Endothelial cell (in vitro differentiated cells): ENCODE results near the gene SUGP2. TPM values are rescaled to one million over a fixed set of nuclear protein-coding genes. Genes with fewer than 3 reads are reported as not detected.
A peak's percentile ranks its signal among the peaks of the same experiment; 100 is the strongest.
"Not testable (repeated sequence)": the region's sequence is repeated elsewhere in the genome, so short reads cannot be mapped to it uniquely, and the experiment has no call there.

ENCODE experiments used
- DNase-seq: peaks from one replicate; pipeline ENCODE4 v3.0.0; 2021; ENCODE audit warnings: low spot score
- H3K27ac Mint-ChIP-seq: one replicate; pipeline ENCODE4 v1.8.0; 2021; ENCODE audit warnings: mixed read lengths, inconsistent platforms; ENCODE audit not compliant: unreplicated experiment
- H3K27me3 Mint-ChIP-seq: one replicate; pipeline ENCODE4 v1.8.0; 2021; ENCODE audit warnings: mild to moderate bottlenecking, moderate library complexity, mixed read lengths, inconsistent platforms; ENCODE audit not compliant: unreplicated experiment
- H3K36me3 Mint-ChIP-seq: one replicate; pipeline ENCODE4 v1.8.0; 2021; ENCODE audit warnings: mild to moderate bottlenecking, low read depth, mixed read lengths, inconsistent platforms; ENCODE audit not compliant: unreplicated experiment
- H3K4me1 Mint-ChIP-seq: one replicate; pipeline ENCODE4 v1.8.0; 2021; ENCODE audit warnings: mild to moderate bottlenecking, mixed read lengths, inconsistent platforms; ENCODE audit not compliant: unreplicated experiment
- H3K4me3 Mint-ChIP-seq: one replicate; pipeline ENCODE4 v1.8.0; 2021; ENCODE audit warnings: mild to moderate bottlenecking, mixed read lengths, inconsistent platforms; ENCODE audit not compliant: unreplicated experiment
- H3K9me3 Mint-ChIP-seq: one replicate; pipeline ENCODE4 v1.8.0; 2021; ENCODE audit warnings: mixed read lengths, inconsistent platforms; ENCODE audit not compliant: unreplicated experiment
- total RNA-seq: library from RNA; stranded (reverse); fragmentation: NEBNext Ultra II Directional; extraction: Animal tissue kit (Norgen Biotek cat#: 25700); gene quantifications from one replicate; pipeline ENCODE4 v1.2.1, GENCODE V29; 2021; ENCODE audit not compliant: unreplicated experiment
- TF ChIP-seq, protein P1 (sequence below): fragments of 200-600 bp; sonication (generic); IDR thresholded peaks from one replicate; pipeline ENCODE4 v1.5.0; 2021; ENCODE audit warnings: antibody characterized with exemption; ENCODE audit not compliant: unreplicated experiment

Gene SUGP2
- total RNA-seq, 1 donor from 2014 or later: 109 TPM

DNA sequence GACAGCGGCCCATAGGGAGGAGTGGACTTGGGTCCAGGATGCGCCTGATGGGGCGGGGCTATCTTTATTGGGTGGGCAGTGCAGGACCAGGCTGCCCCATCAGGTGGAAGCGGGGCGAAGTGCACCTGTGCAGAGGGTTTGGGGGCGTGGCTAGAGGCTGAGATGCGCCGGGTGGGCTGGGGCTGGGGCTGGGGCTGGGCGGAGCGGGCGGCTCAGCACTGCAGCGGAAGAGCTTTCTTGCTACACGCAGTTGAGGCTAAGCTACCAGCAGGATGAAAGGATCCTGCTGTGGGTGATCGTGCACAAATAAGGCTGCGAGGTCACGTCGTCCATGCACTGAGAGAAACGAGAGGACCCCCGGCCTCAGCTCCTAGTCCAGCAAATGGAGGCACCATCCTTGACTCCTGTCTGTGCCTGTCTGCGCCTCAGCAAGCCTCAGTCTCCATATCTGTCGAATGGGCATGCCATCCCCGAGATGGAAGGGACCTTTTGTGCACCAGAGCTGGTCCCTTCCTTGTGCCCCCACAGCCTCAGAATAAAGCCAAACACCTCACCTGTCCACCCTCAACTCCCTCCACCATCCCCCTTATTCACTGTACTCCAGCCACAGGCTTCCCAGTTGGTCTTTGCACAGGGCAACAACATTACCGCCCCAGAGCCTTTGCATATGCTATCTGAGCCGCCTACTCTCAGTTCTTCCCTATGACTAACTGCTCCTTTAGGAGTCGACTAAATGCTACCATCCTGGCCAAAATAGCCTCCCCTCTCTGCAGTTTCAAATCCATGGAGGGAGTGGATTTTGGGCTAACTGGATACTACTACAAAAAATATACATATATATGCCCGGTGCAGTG lies 71.3 kb downstream of the SUGP2 start:
- Mint-ChIP-seq H3K36me3 (no peaks in the 10 kb centered on the region), H3K27ac (no peak overlapping the region), H3K9me3 (no peaks in the 10 kb centered on the region), H3K4me3 (peak overlapping the region; percentile 44), H3K4me1 (peaks cover 2% of the 10 kb centered on the region), H3K27me3 (peaks cover 2% of the 10 kb centered on the region)
- TF ChIP-seq, protein P1, sequence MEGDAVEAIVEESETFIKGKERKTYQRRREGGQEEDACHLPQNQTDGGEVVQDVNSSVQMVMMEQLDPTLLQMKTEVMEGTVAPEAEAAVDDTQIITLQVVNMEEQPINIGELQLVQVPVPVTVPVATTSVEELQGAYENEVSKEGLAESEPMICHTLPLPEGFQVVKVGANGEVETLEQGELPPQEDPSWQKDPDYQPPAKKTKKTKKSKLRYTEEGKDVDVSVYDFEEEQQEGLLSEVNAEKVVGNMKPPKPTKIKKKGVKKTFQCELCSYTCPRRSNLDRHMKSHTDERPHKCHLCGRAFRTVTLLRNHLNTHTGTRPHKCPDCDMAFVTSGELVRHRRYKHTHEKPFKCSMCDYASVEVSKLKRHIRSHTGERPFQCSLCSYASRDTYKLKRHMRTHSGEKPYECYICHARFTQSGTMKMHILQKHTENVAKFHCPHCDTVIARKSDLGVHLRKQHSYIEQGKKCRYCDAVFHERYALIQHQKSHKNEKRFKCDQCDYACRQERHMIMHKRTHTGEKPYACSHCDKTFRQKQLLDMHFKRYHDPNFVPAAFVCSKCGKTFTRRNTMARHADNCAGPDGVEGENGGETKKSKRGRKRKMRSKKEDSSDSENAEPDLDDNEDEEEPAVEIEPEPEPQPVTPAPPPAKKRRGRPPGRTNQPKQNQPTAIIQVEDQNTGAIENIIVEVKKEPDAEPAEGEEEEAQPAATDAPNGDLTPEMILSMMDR: no peak
- DNase-seq: no peak

DNA sequence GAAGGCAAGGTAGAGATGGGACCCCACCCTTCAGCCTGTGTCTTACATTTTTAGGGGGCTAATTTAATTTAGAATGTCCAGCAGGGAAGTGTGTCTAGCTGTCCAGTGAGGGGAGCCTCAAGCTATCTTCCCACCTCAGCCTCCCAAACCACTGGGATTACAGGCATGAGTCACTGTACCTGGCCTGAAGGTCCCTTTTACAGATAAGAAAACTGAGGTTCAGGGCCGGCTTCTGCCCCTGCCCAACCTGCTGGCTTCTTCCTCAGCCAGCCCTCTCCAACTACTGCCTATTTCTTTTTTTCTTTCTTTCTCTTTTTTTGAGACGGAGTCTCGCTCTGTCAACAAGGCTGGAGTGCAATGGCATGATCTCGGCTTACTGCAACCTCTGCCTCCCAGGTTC lies 72.9 kb downstream of the SUGP2 start:
- Mint-ChIP-seq H3K27me3 (no peaks in the 10 kb centered on the region), H3K4me3 (no peak overlapping the region), H3K9me3 (no peaks in the 10 kb centered on the region), H3K27ac (no peak overlapping the region), H3K36me3 (no peaks in the 10 kb centered on the region), H3K4me1 (no peaks in the 10 kb centered on the region)
- TF ChIP-seq, protein P1: no peak
- no peak for DNase-seq

DNA sequence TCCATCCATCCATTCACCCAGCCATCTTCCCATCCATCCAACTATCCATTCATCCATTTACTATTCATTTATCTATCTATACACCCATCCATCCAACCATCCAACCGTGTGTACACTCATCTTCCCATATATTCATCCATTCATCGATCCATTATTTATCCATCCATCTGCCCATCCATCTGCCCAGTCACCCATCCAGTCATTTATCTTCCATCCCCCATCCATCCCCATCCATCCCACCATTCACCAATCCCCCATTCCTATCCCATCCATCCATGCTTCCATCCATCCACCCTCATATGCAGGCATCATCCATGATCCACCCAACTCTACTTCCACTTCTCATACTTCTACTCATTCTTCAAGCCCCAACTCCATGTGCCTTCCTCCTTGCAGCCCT lies 78.3 kb downstream of the SUGP2 start:
- Mint-ChIP-seq H3K27me3 (peaks cover 3% of the 10 kb centered on the region), H3K4me1 (peaks cover 3% of the 10 kb centered on the region), H3K36me3 (no peaks in the 10 kb centered on the region), H3K9me3 (no peaks in the 10 kb centered on the region), H3K4me3 (peak overlapping the region; percentile 4), H3K27ac (no peak overlapping the region)
- DNase-seq: no peak
- TF ChIP-seq, protein P1: no peak

DNA sequence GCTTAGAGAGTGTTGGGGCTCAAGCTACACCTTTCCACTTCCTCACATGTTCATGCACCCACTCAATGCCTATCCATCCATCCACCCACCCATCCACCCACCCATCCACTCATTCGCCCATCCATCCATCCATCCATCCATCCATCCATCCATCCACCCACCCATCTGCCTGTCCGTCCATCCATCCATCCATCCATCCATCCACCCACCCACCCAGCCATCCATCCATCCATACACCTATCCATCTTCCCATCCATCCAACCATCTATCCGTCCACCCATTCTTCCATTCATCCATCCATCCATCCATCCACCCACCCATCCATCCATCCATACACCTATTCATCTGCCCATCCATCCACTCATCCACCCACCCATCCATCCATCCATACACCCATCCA lies 79.2 kb downstream of the SUGP2 start:
- no peaks in the 10 kb centered on the region for H3K9me3 Mint-ChIP-seq
- H3K4me3 Mint-ChIP-seq: no peak overlapping the region
- peaks cover 3% of the 10 kb centered on the region for H3K4me1 Mint-ChIP-seq
- H3K27me3 Mint-ChIP-seq: peaks cover 3% of the 10 kb centered on the region
- TF ChIP-seq, protein P1: no peak
- H3K27ac Mint-ChIP-seq: no peak overlapping the region
- H3K36me3 Mint-ChIP-seq: no peaks in the 10 kb centered on the region
- DNase-seq: no peak

DNA sequence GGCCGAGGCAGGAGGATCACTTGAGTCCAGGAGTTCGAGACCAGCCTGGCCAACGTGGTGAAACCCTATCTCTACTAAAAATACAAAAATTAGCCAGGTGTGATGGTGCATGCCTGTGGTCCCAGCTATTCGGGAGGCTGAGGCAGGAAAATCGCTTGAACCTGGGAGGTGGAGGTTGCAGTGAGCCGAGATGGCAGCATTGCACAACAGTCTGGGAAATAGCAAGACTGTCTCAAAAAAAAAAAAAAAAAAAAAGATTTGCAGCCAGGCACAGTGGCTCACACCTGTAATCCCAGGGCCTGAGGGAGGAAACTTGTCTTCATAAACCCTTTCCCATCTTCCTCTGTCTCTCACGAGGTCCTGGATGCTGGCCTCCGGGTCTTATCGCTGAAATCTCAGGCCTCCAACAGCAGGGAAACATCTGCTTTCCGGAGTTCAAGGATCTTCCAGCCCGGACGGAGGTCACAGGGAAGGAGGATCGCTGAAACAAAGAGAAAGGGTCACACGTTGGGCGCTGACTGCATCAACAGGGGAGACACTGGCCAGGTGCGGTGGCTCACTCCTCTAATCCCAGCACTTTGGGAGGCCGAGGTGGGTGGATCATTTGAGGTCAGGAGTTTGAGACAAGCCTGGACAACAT lies 80.8 kb downstream of the SUGP2 start:
- not testable (repeated sequence) for H3K4me1 Mint-ChIP-seq, H3K27me3 Mint-ChIP-seq, H3K4me3 Mint-ChIP-seq, H3K27ac Mint-ChIP-seq, H3K36me3 Mint-ChIP-seq, DNase-seq, H3K9me3 Mint-ChIP-seq
